Upper lobe of left lung (tissue), 4 donors: ENCODE measurements around the gene STX11.

ENCODE experiments used
- CTCF ChIP-seq, 6 experiments: fragments of 450-650 bp in 4 of 6; fragments of 200-600 bp in 2 of 6; sonication (generic) in 2 of 6; IDR thresholded peaks; one replicate each; pipeline ENCODE4 v1.5.1; 2016 to 2019; ENCODE audit warnings: antibody characterized with exemption in 6 of 6
- EP300 ChIP-seq, 4 donors: sonication (generic); formaldehyde crosslinking; IDR thresholded peaks; one replicate each; pipeline ENCODE4 v1.5.1; 2017; ENCODE audit warnings: antibody characterized with exemption in 4 of 4, control low read depth in 2 of 4
- POLR2A ChIP-seq, 4 donors: fragments of 450-650 bp; IDR thresholded peaks; one replicate each; pipeline ENCODE4 v1.5.1; 2016 to 2017; ENCODE audit warnings: antibody characterized with exemption in 4 of 4, mild to moderate bottlenecking in 2 of 4
- POLR2AphosphoS5 ChIP-seq, 2 donors: sonication (generic); formaldehyde crosslinking; IDR thresholded peaks; one replicate each; pipeline ENCODE4 v1.5.1; 2017; ENCODE audit warnings: antibody characterized with exemption in 2 of 2

DNA sequence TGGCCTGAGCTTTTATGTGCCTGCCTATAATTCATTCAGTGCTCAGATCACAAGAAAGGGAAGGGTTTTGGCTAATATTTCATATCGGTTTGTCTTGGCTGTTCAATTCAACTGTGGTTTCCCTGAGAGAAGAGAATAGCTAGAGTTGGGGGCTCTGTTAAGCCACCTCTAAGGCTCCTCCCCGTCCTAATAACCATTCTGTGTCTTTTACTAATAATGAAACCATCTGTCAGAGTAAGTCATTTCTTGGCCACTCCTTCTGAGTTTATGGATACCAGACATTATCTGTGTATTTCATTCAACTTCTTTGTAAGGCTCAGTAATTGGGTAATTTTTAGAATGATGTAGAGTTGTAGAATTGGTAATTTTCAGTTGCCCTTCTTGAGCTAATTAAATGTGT lies 5.2 kb downstream of the STX11 start:
- TF ChIP-seq CTCF (IDR thresholded peaks at IDR 0.05) (no peak), POLR2A (IDR thresholded peaks at IDR 0.05) (no peak), EP300 (IDR thresholded peaks at IDR 0.05) (no peak), POLR2AphosphoS5 (IDR thresholded peaks at IDR 0.05) (no peak)
